Keratinocyte (primary cell): ENCODE results near the gene GATA2.

Source experiments
- EZH2 ChIP-seq: IDR thresholded peaks from one replicate; pipeline ENCODE4 v1.6.1; 2012; ENCODE audit warnings: inconsistent platforms, mild to moderate bottlenecking, low read length, moderate library complexity
- TF ChIP-seq, protein P1 (sequence below), 3 experiments: IDR thresholded peaks in 1 of 3; conservative IDR thresholded peaks in 1 of 3; optimal IDR thresholded peaks in 1 of 3; 2 replicates in 2 of 3; 3 replicates in 1 of 3; pipeline versions ENCODE3 to v1.5.1; 2011; ENCODE audit warnings: low read length in 3 of 3, mild to moderate bottlenecking in 3 of 3, moderate library complexity in 2 of 3, control low read depth in 1 of 3, inconsistent platforms in 1 of 3; ENCODE audit not compliant: insufficient read depth in 2 of 3; ENCODE audit errors: extremely low read depth in 1 of 3

DNA sequence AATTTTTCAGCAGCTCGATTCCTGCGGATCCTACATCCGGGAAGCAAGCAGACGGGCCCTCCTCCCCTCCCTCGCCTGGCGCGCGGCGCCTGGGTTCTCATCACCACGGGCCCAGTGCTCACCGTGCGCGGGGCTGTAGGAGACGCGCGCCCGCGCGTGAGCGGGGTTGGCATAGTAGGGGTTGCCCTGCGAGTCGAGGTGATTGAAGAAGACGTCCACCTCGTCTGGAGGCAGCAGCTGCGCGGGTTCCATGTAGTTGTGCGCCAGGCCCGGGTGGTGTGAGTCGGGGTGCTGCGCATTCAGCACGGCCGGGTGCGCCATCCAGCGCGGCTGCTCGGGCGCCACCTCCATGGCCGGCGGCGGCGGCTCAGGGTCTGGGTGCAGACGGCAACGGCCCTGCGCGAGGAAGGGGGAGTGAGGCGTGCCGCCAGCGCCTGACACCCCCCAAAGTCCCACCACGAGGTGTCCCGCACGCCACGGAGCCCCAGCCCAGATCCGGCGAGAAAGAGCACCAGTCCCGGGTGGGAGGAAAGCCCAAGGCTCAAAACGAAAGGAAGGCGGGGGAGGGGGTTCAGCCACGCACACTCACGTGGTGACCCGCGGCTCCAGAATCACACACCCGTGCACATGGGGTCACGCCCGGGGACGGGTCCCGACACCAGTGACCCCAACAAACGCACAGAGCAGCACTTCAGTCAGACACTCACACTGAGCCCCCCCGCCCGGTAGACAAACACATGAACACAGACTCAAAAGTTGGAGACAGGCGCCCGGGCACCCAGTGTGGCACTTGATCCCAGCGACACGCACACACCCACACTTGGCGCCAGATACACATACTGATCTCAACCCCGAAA is 6.1 kb downstream of the GATA2 start:
- TF ChIP-seq EZH2, result peak; percentile 94
- TF ChIP-seq, protein P1, sequence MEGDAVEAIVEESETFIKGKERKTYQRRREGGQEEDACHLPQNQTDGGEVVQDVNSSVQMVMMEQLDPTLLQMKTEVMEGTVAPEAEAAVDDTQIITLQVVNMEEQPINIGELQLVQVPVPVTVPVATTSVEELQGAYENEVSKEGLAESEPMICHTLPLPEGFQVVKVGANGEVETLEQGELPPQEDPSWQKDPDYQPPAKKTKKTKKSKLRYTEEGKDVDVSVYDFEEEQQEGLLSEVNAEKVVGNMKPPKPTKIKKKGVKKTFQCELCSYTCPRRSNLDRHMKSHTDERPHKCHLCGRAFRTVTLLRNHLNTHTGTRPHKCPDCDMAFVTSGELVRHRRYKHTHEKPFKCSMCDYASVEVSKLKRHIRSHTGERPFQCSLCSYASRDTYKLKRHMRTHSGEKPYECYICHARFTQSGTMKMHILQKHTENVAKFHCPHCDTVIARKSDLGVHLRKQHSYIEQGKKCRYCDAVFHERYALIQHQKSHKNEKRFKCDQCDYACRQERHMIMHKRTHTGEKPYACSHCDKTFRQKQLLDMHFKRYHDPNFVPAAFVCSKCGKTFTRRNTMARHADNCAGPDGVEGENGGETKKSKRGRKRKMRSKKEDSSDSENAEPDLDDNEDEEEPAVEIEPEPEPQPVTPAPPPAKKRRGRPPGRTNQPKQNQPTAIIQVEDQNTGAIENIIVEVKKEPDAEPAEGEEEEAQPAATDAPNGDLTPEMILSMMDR (optimal IDR thresholded peaks at IDR 0.05 in 1 of 3, IDR thresholded peaks at IDR 0.05 in 1 of 3, conservative IDR thresholded peaks at IDR 0.05 in 1 of 3; ENCODE audit: extremely low read depth in 1 of 3, insufficient read depth in 2 of 3, low read length in 3 of 3), result no peak
